ENCODE data around the gene CACNA1S.

CACNA1S gene

GRCh38 chr1:201038186-201038876 is 73.9 kb downstream of the CACNA1S start:
- Histone ChIP-seq H3K27me3 (ENCODE audit: control insufficient read depth in 3 of 3, insufficient read depth in 3 of 3, low read depth in 1 of 3, low read length in 3 of 3) (peaks cover 0 to 7% (median 0%) of the 10 kb centered on the region in 3 experiments), H2AK5ac (ENCODE audit: low read depth, low read length) (no peak overlapping the region), H2BK5ac (ENCODE audit: low read length) (no peak overlapping the region), H3K36me3 (replicated peaks in 1 of 2; ENCODE audit: control insufficient read depth in 2 of 2, insufficient read depth in 2 of 2, low read length in 2 of 2) (no peaks in the 10 kb centered on the region), H2AFZ (ENCODE audit: low read length) (no peak overlapping the region), H2BK12ac (ENCODE audit: low read length) (no peak overlapping the region), H3K79me1 (ENCODE audit: low read depth, low read length) (no peaks in the 10 kb centered on the region), H3K4me1 (ENCODE audit: control insufficient read depth in 2 of 2, insufficient read depth in 1 of 2, low read depth in 1 of 2, low read length in 2 of 2) (peaks cover 10 to 14% of the 10 kb centered on the region in 2 donors), H3K4ac (ENCODE audit: low read length) (no peak overlapping the region), H2BK120ac (ENCODE audit: low read depth, low read length) (no peak overlapping the region), H3K4me3 (ENCODE audit: low read length in 2 of 2) (no peak overlapping the region), H3K4me2 (ENCODE audit: insufficient read depth, low read length, poor library complexity, severe bottlenecking) (no peak overlapping the region), H3K18ac (ENCODE audit: low read length) (peak overlapping the region; percentile 67), H3K9me3 (replicated peaks in 1 of 2; ENCODE audit: control insufficient read depth in 2 of 2, insufficient read depth in 1 of 2, low read depth in 1 of 2, low read length in 2 of 2) (no peaks in the 10 kb centered on the region), H2BK15ac (ENCODE audit: low read length) (no peak overlapping the region), H4K8ac (ENCODE audit: low read depth, low read length) (no peak overlapping the region), H3K23ac (ENCODE audit: low read depth, low read length, poor library complexity) (no peak overlapping the region), H3K27ac (replicated peaks; ENCODE audit: low read length) (no peak overlapping the region), H3K9ac (ENCODE audit: low read depth, low read length, poor library complexity) (no peak overlapping the region), H3K14ac (ENCODE audit: low read length) (no peak overlapping the region), H4K91ac (ENCODE audit: low read depth, low read length, poor library complexity) (no peak overlapping the region)
- no CpG with 5 or more reads among the region's 10 CpGs for WGBS, 2 donors (ENCODE audit: extremely low coverage in 2 of 2, insufficient read length in 2 of 2, insufficient replicate concordance in 1 of 2)
- DNase-seq (ENCODE audit: low spot score), result no peak

- no CpG with 5 or more reads among the region's 12 CpGs for WGBS, 2 donors (ENCODE audit: extremely low coverage in 2 of 2, insufficient read length in 2 of 2, insufficient replicate concordance in 1 of 2)
- H4K91ac ChIP-seq (ENCODE audit: low read depth, low read length, poor library complexity), result no peak overlapping the region
- no peak overlapping the region for H2BK12ac ChIP-seq (ENCODE audit: low read length)
- H3K27ac ChIP-seq (replicated peaks; ENCODE audit: low read length), result no peak overlapping the region
- H2AFZ ChIP-seq (ENCODE audit: low read length), result no peak overlapping the region
- H3K9me3 ChIP-seq (replicated peaks in 1 of 2; ENCODE audit: control insufficient read depth in 2 of 2, insufficient read depth in 1 of 2, low read depth in 1 of 2, low read length in 2 of 2), result no peaks in the 10 kb centered on the region
- H2AK5ac ChIP-seq (ENCODE audit: low read depth, low read length), result no peak overlapping the region
- peak overlapping the region; percentile 47 for H3K9ac ChIP-seq (ENCODE audit: low read depth, low read length, poor library complexity)
- peak overlapping the region; percentile 0 for H3K18ac ChIP-seq (ENCODE audit: low read length)
- no peak overlapping the region for H3K4ac ChIP-seq (ENCODE audit: low read length)
- no peak overlapping the region for H2BK5ac ChIP-seq (ENCODE audit: low read length)
- no peaks in the 10 kb centered on the region for H3K36me3 ChIP-seq (replicated peaks in 1 of 2; ENCODE audit: control insufficient read depth in 2 of 2, insufficient read depth in 2 of 2, low read length in 2 of 2)
- H2BK15ac ChIP-seq (ENCODE audit: low read length), result peak overlapping the region; percentile 2
- peaks cover 0 to 7% (median 0%) of the 10 kb centered on the region in 3 experiments for H3K27me3 ChIP-seq (ENCODE audit: control insufficient read depth in 3 of 3, insufficient read depth in 3 of 3, low read depth in 1 of 3, low read length in 3 of 3)
- H4K8ac ChIP-seq (ENCODE audit: low read depth, low read length), result no peak overlapping the region
- no peak overlapping the region for H3K4me3 ChIP-seq (ENCODE audit: low read length in 2 of 2)
- H3K79me1 ChIP-seq (ENCODE audit: low read depth, low read length), result no peaks in the 10 kb centered on the region
- peaks cover 8 to 14% of the 10 kb centered on the region in 2 donors for H3K4me1 ChIP-seq (ENCODE audit: control insufficient read depth in 2 of 2, insufficient read depth in 1 of 2, low read depth in 1 of 2, low read length in 2 of 2)
- H3K23ac ChIP-seq (ENCODE audit: low read depth, low read length, poor library complexity), result no peak overlapping the region
- no peak overlapping the region for H3K14ac ChIP-seq (ENCODE audit: low read length)
- H2BK120ac ChIP-seq (ENCODE audit: low read depth, low read length), result no peak overlapping the region
- no peak overlapping the region for H3K4me2 ChIP-seq (ENCODE audit: insufficient read depth, low read length, poor library complexity, severe bottlenecking)
- no peak for DNase-seq (ENCODE audit: low spot score)
These were observed 75.9 kb downstream of the CACNA1S start for GRCh38 chr1:201036188-201036842.

- Histone ChIP-seq H3K27me3 (ENCODE audit: control insufficient read depth in 3 of 3, insufficient read depth in 3 of 3, low read depth in 1 of 3, low read length in 3 of 3) (peaks cover 0 to 7% (median 0%) of the 10 kb centered on the region in 3 experiments), H2AFZ (ENCODE audit: low read length) (no peak overlapping the region), H2BK5ac (ENCODE audit: low read length) (no peak overlapping the region), H4K8ac (ENCODE audit: low read depth, low read length) (no peak overlapping the region), H3K9ac (ENCODE audit: low read depth, low read length, poor library complexity) (no peak overlapping the region), H3K4me3 (ENCODE audit: low read length in 2 of 2) (no peak overlapping the region), H3K36me3 (replicated peaks in 1 of 2; ENCODE audit: control insufficient read depth in 2 of 2, insufficient read depth in 2 of 2, low read length in 2 of 2) (no peaks in the 10 kb centered on the region), H3K4ac (ENCODE audit: low read length) (no peak overlapping the region), H2BK15ac (ENCODE audit: low read length) (no peak overlapping the region), H2BK120ac (ENCODE audit: low read depth, low read length) (peak overlapping the region; percentile 18), H3K18ac (ENCODE audit: low read length) (no peak overlapping the region), H3K9me3 (replicated peaks in 1 of 2; ENCODE audit: control insufficient read depth in 2 of 2, insufficient read depth in 1 of 2, low read depth in 1 of 2, low read length in 2 of 2) (no peaks in the 10 kb centered on the region), H3K4me1 (ENCODE audit: control insufficient read depth in 2 of 2, insufficient read depth in 1 of 2, low read depth in 1 of 2, low read length in 2 of 2) (peaks cover 6 to 14% of the 10 kb centered on the region in 2 donors), H3K4me2 (ENCODE audit: insufficient read depth, low read length, poor library complexity, severe bottlenecking) (no peak overlapping the region), H4K91ac (ENCODE audit: low read depth, low read length, poor library complexity) (no peak overlapping the region), H3K14ac (ENCODE audit: low read length) (no peak overlapping the region), H3K27ac (replicated peaks; ENCODE audit: low read length) (no peak overlapping the region), H2BK12ac (ENCODE audit: low read length) (no peak overlapping the region), H2AK5ac (ENCODE audit: low read depth, low read length) (no peak overlapping the region), H3K79me1 (ENCODE audit: low read depth, low read length) (no peaks in the 10 kb centered on the region), H3K23ac (ENCODE audit: low read depth, low read length, poor library complexity) (no peak overlapping the region)
- no CpG with 5 or more reads among the region's 4 CpGs for WGBS, 2 donors (ENCODE audit: extremely low coverage in 2 of 2, insufficient read length in 2 of 2, insufficient replicate concordance in 1 of 2)
- DNase-seq (ENCODE audit: low spot score), result no peak
These were observed 77.6 kb downstream of the CACNA1S start for GRCh38 chr1:201034671-201035070.

- no CpG with 5 or more reads among the region's 1 CpG for WGBS, 2 donors (ENCODE audit: extremely low coverage in 2 of 2, insufficient read length in 2 of 2, insufficient replicate concordance in 1 of 2)
- DNase-seq (ENCODE audit: low spot score), result no peak
These were observed 79.8 kb downstream of the CACNA1S start for GRCh38 chr1:201032408-201032807.

More at GRCh38 chr1:201032408-201032807, 79.8 kb downstream of the CACNA1S start:
- H3K36me3 ChIP-seq (replicated peaks in 1 of 2; ENCODE audit: control insufficient read depth in 2 of 2, insufficient read depth in 2 of 2, low read length in 2 of 2), result no peaks in the 10 kb centered on the region
- H3K4me3 ChIP-seq (ENCODE audit: low read length in 2 of 2), result no peak overlapping the region
- no peaks in the 10 kb centered on the region for H3K79me1 ChIP-seq (ENCODE audit: low read depth, low read length)
- H3K4me2 ChIP-seq (ENCODE audit: insufficient read depth, low read length, poor library complexity, severe bottlenecking), result no peak overlapping the region
- H3K27me3 ChIP-seq (ENCODE audit: control insufficient read depth in 3 of 3, insufficient read depth in 3 of 3, low read depth in 1 of 3, low read length in 3 of 3), result peaks cover 0 to 5% (median 0%) of the 10 kb centered on the region in 3 experiments
- no peak overlapping the region for H2BK5ac ChIP-seq (ENCODE audit: low read length)
- H2AFZ ChIP-seq (ENCODE audit: low read length), result no peak overlapping the region
- H4K8ac ChIP-seq (ENCODE audit: low read depth, low read length), result no peak overlapping the region
- H3K23ac ChIP-seq (ENCODE audit: low read depth, low read length, poor library complexity), result no peak overlapping the region
- H3K18ac ChIP-seq (ENCODE audit: low read length), result no peak overlapping the region
- H2BK12ac ChIP-seq (ENCODE audit: low read length), result no peak overlapping the region
- H3K14ac ChIP-seq (ENCODE audit: low read length), result no peak overlapping the region
- no peak overlapping the region for H2AK5ac ChIP-seq (ENCODE audit: low read depth, low read length)
- H2BK120ac ChIP-seq (ENCODE audit: low read depth, low read length), result no peak overlapping the region
- no peak overlapping the region for H4K91ac ChIP-seq (ENCODE audit: low read depth, low read length, poor library complexity)
- H3K4me1 ChIP-seq (ENCODE audit: control insufficient read depth in 2 of 2, insufficient read depth in 1 of 2, low read depth in 1 of 2, low read length in 2 of 2), result no peaks in the 10 kb centered on the region
- H3K4ac ChIP-seq (ENCODE audit: low read length), result no peak overlapping the region
- H3K9me3 ChIP-seq (replicated peaks in 1 of 2; ENCODE audit: control insufficient read depth in 2 of 2, insufficient read depth in 1 of 2, low read depth in 1 of 2, low read length in 2 of 2), result no peaks in the 10 kb centered on the region
- H3K27ac ChIP-seq (replicated peaks; ENCODE audit: low read length), result no peak overlapping the region
- H3K9ac ChIP-seq (ENCODE audit: low read depth, low read length, poor library complexity), result no peak overlapping the region
- H2BK15ac ChIP-seq (ENCODE audit: low read length), result no peak overlapping the region

All from neuronal stem cell (in vitro differentiated cells).